Measurements from ENCODE around the gene SLC25A25. TPM values are rescaled to one million over a fixed set of nuclear protein-coding genes. Genes with fewer than 3 reads are reported as not detected.

Gene SLC25A25
- total RNA-seq, 4 donors from 2014 or later, result 15.8 to 37.9 (median 24.1) TPM

DNA sequence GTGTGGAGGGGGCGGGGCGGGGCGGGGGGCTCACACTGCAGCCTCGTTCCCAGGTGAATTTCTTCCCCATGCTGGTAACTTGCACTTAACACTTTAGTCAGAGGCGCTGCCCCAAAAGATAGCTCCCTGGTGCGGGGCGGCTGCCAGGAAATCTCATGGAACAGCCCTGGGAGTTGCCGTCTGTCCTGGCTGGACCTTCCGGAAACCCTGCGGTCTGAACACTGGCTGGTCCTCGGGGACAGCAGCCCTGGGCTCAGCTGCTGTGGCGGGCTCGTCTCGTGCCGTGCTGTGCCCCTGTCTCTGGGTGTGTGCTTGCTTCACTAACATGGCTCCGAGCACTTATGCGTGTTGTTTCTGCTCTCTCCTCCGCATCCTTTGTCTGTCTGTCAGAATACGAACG is 33.7 kb downstream of the SLC25A25 start:
- H3K27me3 ChIP-seq, result no peaks in the 10 kb centered on the region
- H3K4me3 ChIP-seq, result no peak overlapping the region
- WGBS, 2 donors, result 72 to 76% methylated on average over 4 to 10 of the region's 20 CpGs
- no peaks in the 10 kb centered on the region for H3K9me3 ChIP-seq
- DNase-seq, result no peak
- TF ChIP-seq CTCF (IDR thresholded peaks at IDR 0.05) (no peak), POLR2A (IDR thresholded peaks at IDR 0.05) (no peak)
- peak overlapping the region in 2 of 4 donors; percentile 53 to 92 for H3K27ac ChIP-seq
- peaks cover 29 to 77% (median 38%) of the 10 kb centered on the region in 3 donors for H3K4me1 ChIP-seq
- H3K36me3 ChIP-seq, result peaks cover 21 to 64% (median 51%) of the 10 kb centered on the region in 3 donors
- intact Hi-C loops (cut with DNase I), result loop anchor here (10.0 kb wide), 1 partner anchor 157 kb away; no protein-coding TSS in a partner anchor

DNA sequence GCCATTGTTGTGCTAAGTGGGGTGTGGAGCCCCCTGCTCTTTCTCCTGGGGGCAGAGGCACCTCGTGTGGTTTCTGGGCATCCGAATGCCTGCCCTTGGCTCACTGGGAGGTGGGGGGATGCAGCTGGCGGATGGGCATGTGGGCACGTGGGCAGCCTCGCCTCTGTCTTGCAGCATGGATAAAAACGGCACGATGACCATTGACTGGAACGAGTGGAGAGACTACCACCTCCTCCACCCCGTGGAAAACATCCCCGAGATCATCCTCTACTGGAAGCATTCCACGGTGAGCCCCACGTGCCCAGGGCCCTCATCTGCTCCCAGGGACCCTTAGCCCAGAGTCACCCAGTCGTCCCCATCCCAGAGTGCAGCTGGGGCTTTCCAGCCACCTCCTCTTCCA is 34.2 kb downstream of the SLC25A25 start:
- intact Hi-C loops (cut with DNase I), result loop anchor here (10.0 kb wide), 1 partner anchor 157 kb away; no protein-coding TSS in a partner anchor
- Histone ChIP-seq H3K36me3 (peaks cover 26 to 69% (median 56%) of the 10 kb centered on the region in 3 donors), H3K27me3 (no peaks in the 10 kb centered on the region), H3K4me1 (peaks cover 29 to 72% (median 33%) of the 10 kb centered on the region in 3 donors), H3K4me3 (no peak overlapping the region), H3K9me3 (no peaks in the 10 kb centered on the region), H3K27ac (peak overlapping the region in 2 of 4 donors; percentile 53 to 92)
- 83 to 84% methylated on average over 5 of the region's 13 CpGs for WGBS, 2 donors
- TF ChIP-seq CTCF (IDR thresholded peaks at IDR 0.05), result no peak
- no peak for TF ChIP-seq POLR2A (IDR thresholded peaks at IDR 0.05)
- no peak for DNase-seq

DNA sequence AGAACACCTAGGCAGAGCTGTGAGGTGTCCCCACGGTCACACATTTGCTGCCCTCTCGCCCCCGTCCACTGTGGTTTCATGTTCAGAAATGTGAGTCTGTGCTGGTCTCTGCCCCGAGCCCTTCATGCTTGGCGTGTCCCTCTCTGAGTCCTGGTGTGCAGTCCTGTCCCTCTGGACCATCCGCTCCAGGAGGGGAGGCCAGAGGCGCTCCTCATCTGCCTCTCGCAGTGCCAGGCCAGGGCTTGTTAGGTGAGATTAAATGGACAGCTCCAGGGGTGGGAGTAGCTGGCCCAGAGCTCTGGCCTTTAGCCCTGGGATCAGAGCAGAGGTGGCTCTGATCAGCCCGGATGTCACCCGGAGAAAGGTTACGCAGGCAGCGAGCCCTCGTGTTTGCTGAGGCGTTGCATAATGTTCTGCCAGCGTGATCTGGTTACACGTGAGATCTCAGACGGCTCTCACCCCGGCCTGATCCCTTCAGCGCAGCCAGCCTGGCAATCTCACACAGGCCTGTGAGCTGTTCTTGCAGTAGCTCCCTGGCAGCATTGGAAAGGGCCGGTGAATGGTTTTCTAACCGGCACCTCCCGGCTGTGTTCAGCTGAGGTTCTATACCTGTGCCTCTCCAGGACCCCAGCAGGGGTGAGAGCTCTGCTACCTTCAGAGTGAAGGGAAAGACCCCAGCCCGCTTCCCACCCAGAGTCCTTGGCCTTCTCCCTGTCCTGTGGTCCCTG is 35.0 kb downstream of the SLC25A25 start:
- H3K36me3 ChIP-seq, result peaks cover 32 to 77% (median 65%) of the 10 kb centered on the region in 3 donors
- H3K4me1 ChIP-seq, result peaks cover 22 to 63% (median 27%) of the 10 kb centered on the region in 3 donors
- no peaks in the 10 kb centered on the region for H3K27me3 ChIP-seq
- no peak overlapping the region for H3K4me3 ChIP-seq
- no peaks in the 10 kb centered on the region for H3K9me3 ChIP-seq
- WGBS, 2 donors, result 63 to 92% methylated on average over 10 to 16 of the region's 23 CpGs
- intact Hi-C loops (cut with DNase I), result loop anchor here (10.0 kb wide), 1 partner anchor 158 kb away; no protein-coding TSS in a partner anchor
- no peak for DNase-seq
- peak overlapping the region in 2 of 4 donors; percentile 38 to 92 for H3K27ac ChIP-seq
- TF ChIP-seq POLR2A (IDR thresholded peaks at IDR 0.05) (no peak), CTCF (IDR thresholded peaks at IDR 0.05) (no peak)

DNA sequence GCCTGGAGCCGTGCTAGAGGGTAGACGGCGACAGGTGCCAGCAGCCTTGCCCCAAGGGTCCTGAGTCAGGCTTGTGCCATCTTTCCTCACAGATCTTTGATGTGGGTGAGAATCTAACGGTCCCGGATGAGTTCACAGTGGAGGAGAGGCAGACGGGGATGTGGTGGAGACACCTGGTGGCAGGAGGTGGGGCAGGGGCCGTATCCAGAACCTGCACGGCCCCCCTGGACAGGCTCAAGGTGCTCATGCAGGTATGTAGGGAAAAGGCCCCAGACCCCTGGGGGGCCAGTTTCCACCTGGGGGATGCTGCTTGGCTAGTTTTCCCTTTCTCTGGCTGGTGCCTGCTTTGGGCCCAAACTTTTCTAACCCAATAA is 35.5 kb downstream of the SLC25A25 start:
- intact Hi-C loops (cut with DNase I), result loop anchor here (10.0 kb wide), 1 partner anchor 159 kb away; no protein-coding TSS in a partner anchor
- H3K27ac ChIP-seq, result peak overlapping the region in 2 of 4 donors; percentile 31 to 38
- peaks cover 22 to 58% (median 24%) of the 10 kb centered on the region in 3 donors for H3K4me1 ChIP-seq
- 66% methylated on average over 6 to 7 of the region's 8 CpGs for WGBS, 2 donors
- H3K36me3 ChIP-seq, result peaks cover 32 to 82% (median 70%) of the 10 kb centered on the region in 3 donors
- no peak for DNase-seq
- H3K27me3 ChIP-seq, result no peaks in the 10 kb centered on the region
- no peaks in the 10 kb centered on the region for H3K9me3 ChIP-seq
- peak in 1 of 6 experiments; percentile 18 for TF ChIP-seq CTCF (IDR thresholded peaks at IDR 0.05)
- no peak for TF ChIP-seq POLR2A (IDR thresholded peaks at IDR 0.05)
- no peak overlapping the region for H3K4me3 ChIP-seq

DNA sequence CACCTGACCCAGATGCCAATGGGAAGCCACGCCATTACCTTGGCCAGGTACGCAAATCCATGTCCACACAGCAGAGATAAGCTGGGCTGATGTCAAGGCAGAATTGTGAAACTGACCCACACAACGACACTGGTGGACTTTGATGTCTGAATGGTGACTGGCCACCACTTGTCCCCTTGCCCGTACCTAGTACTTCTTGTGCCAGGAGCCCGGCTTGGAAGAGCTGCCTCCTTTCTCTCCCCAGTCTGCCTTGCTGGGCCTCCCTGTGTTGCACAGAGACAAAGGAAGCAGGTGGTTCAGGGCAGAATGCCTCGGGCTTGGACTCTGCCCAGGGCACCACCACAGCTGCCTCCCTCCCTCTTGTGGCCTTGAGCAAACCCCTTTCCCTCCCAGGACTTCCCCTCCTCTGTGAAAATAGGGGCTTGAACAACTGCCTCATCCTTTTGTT is 36.2 kb downstream of the SLC25A25 start:
- peaks cover 18 to 54% (median 18%) of the 10 kb centered on the region in 3 donors for H3K4me1 ChIP-seq
- H3K36me3 ChIP-seq, result peaks cover 32 to 89% (median 75%) of the 10 kb centered on the region in 3 donors
- intact Hi-C loops (cut with DNase I), result loop anchor here (10.0 kb wide), 1 partner anchor 159 kb away; no protein-coding TSS in a partner anchor
- no peaks in the 10 kb centered on the region for H3K27me3 ChIP-seq
- no peaks in the 10 kb centered on the region for H3K9me3 ChIP-seq
- TF ChIP-seq CTCF (IDR thresholded peaks at IDR 0.05), result no peak
- TF ChIP-seq POLR2A (IDR thresholded peaks at IDR 0.05), result no peak
- WGBS, 2 donors, result 50 to 71% methylated on average over 4 to 5 of the region's 6 CpGs
- no peak overlapping the region for H3K4me3 ChIP-seq
- H3K27ac ChIP-seq, result peak overlapping the region in 3 of 4 donors; percentile 38 to 45 (median 40)
- DNase-seq, result no peak

Measured in esophagus squamous epithelium (tissue), 5 donors.